ENCODE data around the gene SMARCB1.

DNA sequence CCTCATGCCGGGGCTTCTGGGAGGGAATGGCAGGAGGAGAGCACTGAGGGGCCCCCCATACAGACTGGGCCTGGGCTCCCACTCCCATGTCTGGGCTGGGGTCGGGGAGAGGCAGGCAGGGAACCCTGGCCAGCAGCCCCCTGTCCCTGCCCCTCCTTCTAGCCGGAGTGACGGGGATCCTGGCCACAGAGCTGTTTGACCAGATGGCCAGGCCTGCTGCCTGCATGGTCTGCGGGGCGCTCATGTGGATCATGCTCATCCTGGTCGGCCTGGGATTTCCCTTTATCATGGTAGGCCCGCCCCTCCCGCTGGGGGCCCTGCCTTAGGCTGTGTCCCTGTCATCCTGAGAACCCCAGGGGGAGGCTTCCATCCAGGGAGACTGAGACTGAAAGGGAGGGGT is 97.4 kb downstream of the SMARCB1 start:
- TF ChIP-seq POLR2AphosphoS5 (IDR thresholded peaks at IDR 0.05) (no peak), POLR2A (IDR thresholded peaks at IDR 0.05) (no peak)
- TF ChIP-seq, protein P1, sequence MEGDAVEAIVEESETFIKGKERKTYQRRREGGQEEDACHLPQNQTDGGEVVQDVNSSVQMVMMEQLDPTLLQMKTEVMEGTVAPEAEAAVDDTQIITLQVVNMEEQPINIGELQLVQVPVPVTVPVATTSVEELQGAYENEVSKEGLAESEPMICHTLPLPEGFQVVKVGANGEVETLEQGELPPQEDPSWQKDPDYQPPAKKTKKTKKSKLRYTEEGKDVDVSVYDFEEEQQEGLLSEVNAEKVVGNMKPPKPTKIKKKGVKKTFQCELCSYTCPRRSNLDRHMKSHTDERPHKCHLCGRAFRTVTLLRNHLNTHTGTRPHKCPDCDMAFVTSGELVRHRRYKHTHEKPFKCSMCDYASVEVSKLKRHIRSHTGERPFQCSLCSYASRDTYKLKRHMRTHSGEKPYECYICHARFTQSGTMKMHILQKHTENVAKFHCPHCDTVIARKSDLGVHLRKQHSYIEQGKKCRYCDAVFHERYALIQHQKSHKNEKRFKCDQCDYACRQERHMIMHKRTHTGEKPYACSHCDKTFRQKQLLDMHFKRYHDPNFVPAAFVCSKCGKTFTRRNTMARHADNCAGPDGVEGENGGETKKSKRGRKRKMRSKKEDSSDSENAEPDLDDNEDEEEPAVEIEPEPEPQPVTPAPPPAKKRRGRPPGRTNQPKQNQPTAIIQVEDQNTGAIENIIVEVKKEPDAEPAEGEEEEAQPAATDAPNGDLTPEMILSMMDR (IDR thresholded peaks at IDR 0.05 in 8 of 11, conservative IDR thresholded peaks at IDR 0.05 in 3 of 11): no peak
